NCI-H748 (cell line): ENCODE results near the gene TMEFF2.

Experiments used
- DNase-seq: peaks from one replicate; lab custom pipeline; 2025; ENCODE audit not compliant: unreplicated experiment; lab: John Stamatoyannopoulos, UW

The TMEFF2 gene

GRCh38 chr2:192194866-192195547 is at the start of gene TMEFF2:
Gene TMEFF2 (minus strand): TSS chr2:192194933. CDS start chr2:192194524, 409 bp downstream.
- peak; percentile 98 for DNase-seq

GRCh38 chr2:192243488-192243887 is 48.8 kb upstream of the TMEFF2 start:
- no peak for DNase-seq

GRCh38 chr2:192236136-192236535 is 41.4 kb upstream of the TMEFF2 start:
- no peak for DNase-seq

- peak; percentile 90 for DNase-seq
Measured at GRCh38 chr2:192230889-192231453, 36.2 kb upstream of the TMEFF2 start.

GRCh38 chr2:192228685-192229084 is 34.0 kb upstream of the TMEFF2 start:
- DNase-seq, result no peak

GRCh38 chr2:192218970-192219369 is 24.2 kb upstream of the TMEFF2 start:
- DNase-seq, result no peak

GRCh38 chr2:192218377-192218776 is 23.6 kb upstream of the TMEFF2 start:
- no peak for DNase-seq

- DNase-seq, result no peak
Measured at GRCh38 chr2:192216336-192216735, 21.6 kb upstream of the TMEFF2 start.

- no peak for DNase-seq
Measured at GRCh38 chr2:192215096-192215877, 20.6 kb upstream of the TMEFF2 start.

GRCh38 chr2:192208848-192209247 is 14.1 kb upstream of the TMEFF2 start:
- DNase-seq, result no peak

GRCh38 chr2:192206399-192206798 is 11.7 kb upstream of the TMEFF2 start:
- DNase-seq, result no peak

GRCh38 chr2:192203876-192204275 is 9.1 kb upstream of the TMEFF2 start:
- no peak for DNase-seq

- no peak for DNase-seq
Measured at GRCh38 chr2:192202373-192202772, 7.6 kb upstream of the TMEFF2 start.

- DNase-seq, result no peak
Measured at GRCh38 chr2:192201116-192201515, 6.4 kb upstream of the TMEFF2 start.

GRCh38 chr2:192197357-192197756 is 2.6 kb upstream of the TMEFF2 start:
- peak; percentile 29 for DNase-seq

GRCh38 chr2:192196421-192197194 is 1.9 kb upstream of the TMEFF2 start:
- peak; percentile 42 for DNase-seq

GRCh38 chr2:192195548-192196418 is 1.1 kb upstream of the TMEFF2 start:
- DNase-seq, result peak; percentile 63

GRCh38 chr2:192194265-192194865 is 368 bp downstream of the TMEFF2 start:
- DNase-seq, result peak; percentile 92

GRCh38 chr2:192190474-192190873 is 4.3 kb downstream of the TMEFF2 start:
- DNase-seq, result peak; percentile 36

- DNase-seq, result no peak
Measured at GRCh38 chr2:192186806-192187205, 7.9 kb downstream of the TMEFF2 start.
